Pancreas (tissue), 10 donors: ENCODE data around the gene NDNF. TPM values are rescaled to one million over a fixed set of nuclear protein-coding genes. Genes with fewer than 3 reads are reported as not detected.

Source experiments
- ATAC-seq, 4 donors: fragments of 200-7000 bp; cut with Tn5 transposase; one replicate each; pipeline versions ENCODE4 v1.8.0 to v1.9.1; 2020; ENCODE audit warnings: mild to moderate bottlenecking in 4 of 4, moderate library complexity in 4 of 4
- DNase-seq, 6 donors: peaks; one replicate each; pipeline ENCODE4 v3.0.0-alpha.2; 2020
- FAIRE-seq: peaks from 2 replicates; lab custom pipeline; 2012; peaks lifted over from hg19 to GRCh38; lab: Jason Lieb, UNC
- H3K27ac ChIP-seq, 4 donors: fragments of 200-600 bp; sonication (generic); 1 replicate in 3 of 4; 2 replicates in 1 of 4; pipeline versions ENCODE4 v1.5.0 to v1.8.0; 2020
- H3K27me3 ChIP-seq, 4 donors: fragments of 200-600 bp; one replicate each; pipeline ENCODE4 v1.8.0; 2021
- H3K36me3 ChIP-seq, 3 donors: fragments of 200-600 bp; sonication (generic) in 1 of 3; one replicate each; pipeline versions ENCODE4 v1.5.0 to v1.8.0; 2020 to 2021
- H3K4me1 ChIP-seq, 3 donors: fragments of 200-600 bp; one replicate each; pipeline ENCODE4 v1.8.0; 2021
- H3K4me3 ChIP-seq, 4 donors: fragments of 200-600 bp; sonication (generic) in 2 of 4; one replicate each; pipeline versions ENCODE4 v1.5.0 to v1.8.0; 2020 to 2021
- H3K9me3 ChIP-seq, 4 donors: fragments of 200-600 bp; one replicate each; pipeline ENCODE4 v1.8.0; 2021
- WGBS, 2 donors: extraction: QIAGEN DNeasy Blood & Tissue Kit; methylation state at CpG; one replicate each; pipeline ENCODE4 v1.1.7; 2013; 5-methylcytosine and 5-hydroxymethylcytosine counted together
- intact Hi-C, 3 donors: fragments of 100-400 bp; cut with DNase I; formaldehyde crosslinking; loops; one replicate each; pipeline versions ENCODE4 v1.11.1 to v1.14.2; 2022
- polyA plus RNA-seq, 2 donors: library from polyadenylated mRNA; stranded (reverse); fragments of 200-250 nt; gene quantifications; one replicate each; pipeline ENCODE4 v1.2.3, GENCODE V29; 2013
- total RNA-seq, 6 donors: library from RNA; stranded (reverse); fragmentation: NEBNext Ultra II Directional in 4 of 6; extraction: Animal tissue kit (Norgen Biotek cat#: 25700) in 4 of 6; gene quantifications; one replicate each; pipeline versions ENCODE4 v1.2.1 to v1.2.4, GENCODE V29; 2021 to 2023
- TF ChIP-seq, protein P1 (sequence below), 4 donors: fragments of 200-600 bp; sonication (generic) in 3 of 4; IDR thresholded peaks; one replicate each; pipeline versions ENCODE4 v1.5.0 to v1.8.0; 2021; ENCODE audit warnings: antibody characterized with exemption in 4 of 4
- donor health status: healthy with polysubstance abuse.
- donor health status: DM: no; HTN: no; CAD: no; lungs with moderate emphysema.
- donor health status: DM: no; HTN: no; CAD: no.
- donor health status: control.
- donor health status: control.
- donor health status: Bipolar disorder and iron deficiency.
- donor health status: DM: yes; HTN: yes; CAD: no.
- donor health status: DM: no; HTN: no; CAD: no.
- donor health status: DM: no; HTN: no; CAD: no.
- donor health status: DM: yes; HTN: yes; CAD: no.

The NDNF gene
- total and polyA plus RNA-seq, 8 donors, result 0.12 to 0.43 (median 0.28) TPM

DNA sequence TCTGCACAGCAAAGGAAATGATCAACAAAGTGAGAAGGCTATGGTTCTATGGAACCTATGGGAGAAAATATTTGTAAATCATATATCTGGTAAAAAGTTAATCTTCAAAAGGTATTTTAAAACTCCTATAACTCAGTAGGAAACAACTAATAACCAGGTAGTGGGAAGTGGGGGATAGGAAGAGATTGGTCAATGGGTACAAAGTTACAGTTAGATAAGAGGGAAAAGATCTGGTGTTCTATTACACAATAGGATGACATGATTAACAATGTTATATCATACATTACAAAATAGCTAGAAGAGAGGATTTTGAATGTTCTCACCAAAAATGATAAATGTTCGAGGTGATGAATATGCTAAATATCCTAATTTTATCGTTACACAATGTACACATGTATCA, 46.3 kb downstream of the NDNF start:
- no peak overlapping the region for H3K4me3 ChIP-seq
- H3K27me3 ChIP-seq, result no peaks in the 10 kb centered on the region
- H3K36me3 ChIP-seq, result no peaks in the 10 kb centered on the region
- 84 to 90% methylated on average over 2 of the region's 2 CpGs for WGBS, 2 donors
- no peak overlapping the region for H3K27ac ChIP-seq
- FAIRE-seq, result no peak
- DNase-seq, result no peak
- intact Hi-C loops, result no loop called here
- ATAC-seq, result no peak
- no peaks in the 10 kb centered on the region for H3K9me3 ChIP-seq
- TF ChIP-seq, protein P1, sequence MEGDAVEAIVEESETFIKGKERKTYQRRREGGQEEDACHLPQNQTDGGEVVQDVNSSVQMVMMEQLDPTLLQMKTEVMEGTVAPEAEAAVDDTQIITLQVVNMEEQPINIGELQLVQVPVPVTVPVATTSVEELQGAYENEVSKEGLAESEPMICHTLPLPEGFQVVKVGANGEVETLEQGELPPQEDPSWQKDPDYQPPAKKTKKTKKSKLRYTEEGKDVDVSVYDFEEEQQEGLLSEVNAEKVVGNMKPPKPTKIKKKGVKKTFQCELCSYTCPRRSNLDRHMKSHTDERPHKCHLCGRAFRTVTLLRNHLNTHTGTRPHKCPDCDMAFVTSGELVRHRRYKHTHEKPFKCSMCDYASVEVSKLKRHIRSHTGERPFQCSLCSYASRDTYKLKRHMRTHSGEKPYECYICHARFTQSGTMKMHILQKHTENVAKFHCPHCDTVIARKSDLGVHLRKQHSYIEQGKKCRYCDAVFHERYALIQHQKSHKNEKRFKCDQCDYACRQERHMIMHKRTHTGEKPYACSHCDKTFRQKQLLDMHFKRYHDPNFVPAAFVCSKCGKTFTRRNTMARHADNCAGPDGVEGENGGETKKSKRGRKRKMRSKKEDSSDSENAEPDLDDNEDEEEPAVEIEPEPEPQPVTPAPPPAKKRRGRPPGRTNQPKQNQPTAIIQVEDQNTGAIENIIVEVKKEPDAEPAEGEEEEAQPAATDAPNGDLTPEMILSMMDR (IDR thresholded peaks at IDR 0.05), result no peak
- H3K4me1 ChIP-seq, result no peaks in the 10 kb centered on the region

DNA sequence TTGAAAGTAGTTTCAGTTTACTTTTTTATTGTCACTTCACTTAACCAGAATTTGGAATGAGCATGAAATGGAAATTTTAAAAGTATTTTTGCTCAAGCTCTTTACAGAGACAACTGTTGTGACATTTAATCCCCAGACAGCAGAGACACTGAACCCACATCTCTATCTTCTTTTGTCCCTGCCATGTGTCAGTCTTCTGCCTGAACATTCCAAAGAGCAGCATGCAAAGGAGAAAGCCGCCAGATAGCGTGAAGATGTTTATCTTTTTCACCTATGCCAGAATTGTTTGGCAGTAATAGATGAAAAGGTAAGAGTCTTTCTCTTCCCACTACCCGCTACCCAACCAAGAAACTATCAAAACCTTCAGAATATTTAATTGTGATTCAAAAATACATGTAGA, 46.8 kb downstream of the NDNF start:
- Histone ChIP-seq H3K9me3 (no peaks in the 10 kb centered on the region), H3K36me3 (no peaks in the 10 kb centered on the region), H3K27me3 (no peaks in the 10 kb centered on the region), H3K27ac (no peak overlapping the region), H3K4me3 (no peak overlapping the region), H3K4me1 (no peaks in the 10 kb centered on the region)
- intact Hi-C loops, result no loop called here
- ATAC-seq (no peak), DNase-seq (no peak), FAIRE-seq (no peak)
- WGBS, 2 donors, result 60% methylated on average over 3 of the region's 3 CpGs
- TF ChIP-seq, protein P1 (IDR thresholded peaks at IDR 0.05), result no peak

DNA sequence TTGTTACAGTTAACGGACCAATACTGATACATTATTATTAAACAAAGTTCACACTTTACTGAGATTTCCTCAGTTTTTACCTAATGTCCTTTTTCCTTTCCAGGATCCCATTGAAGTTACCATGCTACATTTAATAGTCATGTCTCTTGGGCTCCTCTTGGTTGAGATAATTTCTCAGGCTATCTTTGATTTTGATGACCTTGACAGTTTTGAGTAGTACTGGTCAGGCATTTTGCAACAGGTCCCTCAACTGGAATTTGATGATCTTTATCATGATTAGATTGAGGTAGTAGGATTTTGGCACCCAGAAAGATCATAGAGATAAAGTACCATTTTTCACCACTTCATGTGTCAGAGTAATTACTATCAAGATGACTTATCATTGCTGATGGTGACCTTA, 53.8 kb downstream of the NDNF start:
- H3K27ac ChIP-seq, result no peak overlapping the region
- WGBS, 2 donors, result 89 to 95% methylated on average over 1 of the region's 1 CpG
- no peak for FAIRE-seq
- H3K36me3 ChIP-seq, result no peaks in the 10 kb centered on the region
- DNase-seq, result no peak
- intact Hi-C loops, result no loop called here
- H3K4me1 ChIP-seq, result no peaks in the 10 kb centered on the region
- TF ChIP-seq, protein P1 (IDR thresholded peaks at IDR 0.05), result no peak
- no peaks in the 10 kb centered on the region for H3K27me3 ChIP-seq
- H3K4me3 ChIP-seq, result no peak overlapping the region
- H3K9me3 ChIP-seq, result no peaks in the 10 kb centered on the region
- no peak for ATAC-seq

DNA sequence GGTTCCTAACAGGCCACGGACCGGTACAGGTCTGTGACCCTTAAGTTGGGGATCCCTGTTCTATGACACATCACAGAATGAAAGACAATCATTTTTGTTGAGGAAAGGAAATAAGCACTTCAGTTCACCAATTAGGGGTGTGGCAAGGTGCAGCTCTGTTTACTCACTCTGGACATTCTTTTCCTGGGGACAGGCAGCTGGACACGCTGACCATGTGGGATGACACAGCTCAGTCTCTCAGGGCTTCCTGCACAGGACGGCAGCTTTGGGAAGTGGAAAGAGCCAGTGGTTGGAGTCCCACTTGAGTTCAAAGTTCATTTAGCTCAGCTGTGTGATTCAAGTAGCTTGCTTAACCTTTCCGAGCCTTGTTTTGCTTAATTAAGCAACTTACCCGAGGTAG, 55.7 kb downstream of the NDNF start:
- DNase-seq, result no peak
- ATAC-seq, result no peak
- no peaks in the 10 kb centered on the region for H3K36me3 ChIP-seq
- no peak overlapping the region for H3K27ac ChIP-seq
- H3K4me3 ChIP-seq, result no peak overlapping the region
- H3K4me1 ChIP-seq, result no peaks in the 10 kb centered on the region
- no peaks in the 10 kb centered on the region for H3K27me3 ChIP-seq
- intact Hi-C loops, result no loop called here
- H3K9me3 ChIP-seq, result no peaks in the 10 kb centered on the region
- no peak for FAIRE-seq
- WGBS, 2 donors, result 64 to 72% methylated on average over 6 of the region's 6 CpGs
- TF ChIP-seq, protein P1 (IDR thresholded peaks at IDR 0.05), result no peak

DNA sequence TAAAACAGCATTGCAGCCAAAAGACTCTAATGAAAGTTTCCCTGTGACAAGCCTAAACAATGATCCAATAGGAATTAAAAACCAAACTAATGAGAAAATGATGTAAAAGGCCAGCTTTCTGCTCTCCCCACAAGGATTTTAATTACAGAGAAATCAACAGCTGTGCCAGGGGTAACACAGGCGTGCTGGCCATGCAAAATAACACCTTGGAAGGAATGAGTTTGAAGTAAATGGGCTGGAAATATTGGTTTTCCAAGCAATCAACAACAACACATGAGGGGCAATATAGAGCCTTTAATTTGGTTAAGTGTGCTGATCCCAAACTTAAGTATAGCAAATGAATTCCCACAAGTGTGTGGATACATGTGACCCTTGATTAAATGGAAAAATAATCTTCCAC, 56.9 kb downstream of the NDNF start:
- Histone ChIP-seq H3K36me3 (no peaks in the 10 kb centered on the region), H3K4me1 (no peaks in the 10 kb centered on the region), H3K27ac (no peak overlapping the region), H3K27me3 (no peaks in the 10 kb centered on the region), H3K4me3 (no peak overlapping the region), H3K9me3 (no peaks in the 10 kb centered on the region)
- ATAC-seq (no peak), DNase-seq (no peak), FAIRE-seq (no peak)
- TF ChIP-seq, protein P1 (IDR thresholded peaks at IDR 0.05), result no peak
- 72 to 79% methylated on average over 1 of the region's 1 CpG for WGBS, 2 donors
- intact Hi-C loops, result no loop called here
